Keratinocyte (primary cell): ENCODE measurements around the gene SRSF2. TPM values are rescaled to one million over a fixed set of nuclear protein-coding genes. Genes with fewer than 3 reads are reported as not detected.

Experiments used
- DNase-seq: peaks from one replicate; pipeline ENCODE4 v3.0.0-alpha.2; 2011; ENCODE audit warnings: low read depth, missing footprints, low spot score
- FAIRE-seq: peaks from 2 replicates; lab custom pipeline; 2011; peaks lifted over from hg19 to GRCh38; lab: Jason Lieb, UNC
- H2AFZ ChIP-seq: 2 replicates; pipeline ENCODE4 v1.6.0; 2012; ENCODE audit warnings: low read length, control low read depth, inconsistent platforms; ENCODE audit not compliant: control insufficient read depth
- H3K27ac ChIP-seq: 2 replicates; pipeline ENCODE4 v1.5.1; 2011; ENCODE audit warnings: low read length; ENCODE audit not compliant: control insufficient read depth, insufficient read depth
- H3K27me3 ChIP-seq: 3 replicates; pipeline ENCODE4 v1.6.0; 2011; ENCODE audit warnings: low read length; ENCODE audit not compliant: control insufficient read depth, insufficient read depth; ENCODE audit errors: extremely low read depth
- H3K36me3 ChIP-seq, 2 experiments: 2 replicates in 1 of 2; 3 replicates in 1 of 2; pipeline ENCODE4 v1.5.1; 2011; ENCODE audit warnings: low read length in 2 of 2, mild to moderate bottlenecking in 1 of 2; ENCODE audit not compliant: control insufficient read depth in 2 of 2, insufficient read depth in 2 of 2; ENCODE audit errors: extremely low read depth in 1 of 2
- H3K4me1 ChIP-seq: 3 replicates; pipeline ENCODE4 v1.5.1; 2011; ENCODE audit warnings: low read length; ENCODE audit not compliant: control insufficient read depth, insufficient read depth; ENCODE audit errors: extremely low read depth
- H3K4me2 ChIP-seq: 3 replicates; pipeline ENCODE4 v1.6.0; 2011; ENCODE audit warnings: low read depth, low read length; ENCODE audit not compliant: control insufficient read depth, insufficient read depth; ENCODE audit errors: extremely low read depth
- H3K4me3 ChIP-seq, 3 experiments: fragments of 200-600 bp in 1 of 3; sonication (generic) in 1 of 3; 2 replicates in 2 of 3; 3 replicates in 1 of 3; pipeline ENCODE4 v1.5.1; 2011 to 2016; ENCODE audit warnings: low read length in 3 of 3, mild to moderate bottlenecking in 3 of 3, control low read depth in 2 of 3, inconsistent platforms in 1 of 3, low read depth in 1 of 3, mixed read lengths in 1 of 3, mixed run types in 1 of 3, moderate library complexity in 1 of 3; ENCODE audit not compliant: control insufficient read depth in 2 of 3, insufficient read depth in 2 of 3; ENCODE audit errors: extremely low read depth in 1 of 3
- H3K79me2 ChIP-seq: 2 replicates; pipeline ENCODE4 v1.6.0; 2012; ENCODE audit warnings: low read length; ENCODE audit not compliant: control insufficient read depth, insufficient read depth
- H3K9ac ChIP-seq: 3 replicates; pipeline ENCODE4 v1.6.0; 2011; ENCODE audit warnings: low read length; ENCODE audit not compliant: control insufficient read depth, insufficient read depth; ENCODE audit errors: extremely low read depth
- H3K9me1 ChIP-seq: 3 replicates; pipeline ENCODE4 v1.6.0; 2011; ENCODE audit warnings: low read length; ENCODE audit not compliant: control insufficient read depth, insufficient read depth; ENCODE audit errors: extremely low read depth
- H3K9me3 ChIP-seq: 2 replicates; pipeline ENCODE4 v1.5.1; 2012; ENCODE audit warnings: low read depth, low read length; ENCODE audit not compliant: control insufficient read depth
- H4K20me1 ChIP-seq: 3 replicates; pipeline ENCODE4 v1.6.0; 2011; ENCODE audit warnings: low read length; ENCODE audit not compliant: control insufficient read depth, insufficient read depth; ENCODE audit errors: extremely low read depth
- EZH2 ChIP-seq: IDR thresholded peaks from one replicate; pipeline ENCODE4 v1.6.1; 2012; ENCODE audit warnings: inconsistent platforms, mild to moderate bottlenecking, low read length, moderate library complexity
- dilution Hi-C: fragments of 300-500 bp; cut with MboI; formaldehyde crosslinking; loops from one replicate; pipeline ENCODE4 v1.7.0; 2020; ENCODE audit warnings: low sequenced_read_pairs; ENCODE audit not compliant: extremely low pct_ligation_motif_present
- polyA plus RNA-seq, 5 experiments: library from polyadenylated mRNA; depleted of rRNA in 3 of 5; stranded (reverse) in 3 of 5; stranded (forward) in 1 of 5; unstranded in 1 of 5; fragments of >200 nt; gene quantifications; 1 replicate in 1 of 5; 2 replicates in 3 of 5; 3 replicates in 1 of 5; pipeline versions ENCODE4 v1.2.1 to v1.2.3, GENCODE V29; 2011 to 2012; ENCODE audit warnings: missing spikeins in 2 of 5, low read depth in 1 of 5, low replicate concordance in 1 of 5
- small RNA-seq, 3 experiments: library from RNA; depleted of rRNA; stranded (forward); fragments of <200 nt; gene quantifications; one replicate each; pipeline ENCODE3, GENCODE V24; 2012; ENCODE audit warnings: low read depth in 3 of 3, low replicate concordance in 1 of 3; ENCODE audit not compliant: insufficient read length in 3 of 3
- TF ChIP-seq, protein P1 (sequence below), 3 experiments: IDR thresholded peaks in 1 of 3; conservative IDR thresholded peaks in 1 of 3; optimal IDR thresholded peaks in 1 of 3; 2 replicates in 2 of 3; 3 replicates in 1 of 3; pipeline versions ENCODE3 to v1.5.1; 2011; ENCODE audit warnings: low read length in 3 of 3, mild to moderate bottlenecking in 3 of 3, moderate library complexity in 2 of 3, control low read depth in 1 of 3, inconsistent platforms in 1 of 3; ENCODE audit not compliant: insufficient read depth in 2 of 3; ENCODE audit errors: extremely low read depth in 1 of 3

SRSF2 gene
- polyA plus RNA-seq, 1 donor (not counting 4 experiments of a cell fraction or from before 2014, with no cell fraction given) = 249 TPM

DNA sequence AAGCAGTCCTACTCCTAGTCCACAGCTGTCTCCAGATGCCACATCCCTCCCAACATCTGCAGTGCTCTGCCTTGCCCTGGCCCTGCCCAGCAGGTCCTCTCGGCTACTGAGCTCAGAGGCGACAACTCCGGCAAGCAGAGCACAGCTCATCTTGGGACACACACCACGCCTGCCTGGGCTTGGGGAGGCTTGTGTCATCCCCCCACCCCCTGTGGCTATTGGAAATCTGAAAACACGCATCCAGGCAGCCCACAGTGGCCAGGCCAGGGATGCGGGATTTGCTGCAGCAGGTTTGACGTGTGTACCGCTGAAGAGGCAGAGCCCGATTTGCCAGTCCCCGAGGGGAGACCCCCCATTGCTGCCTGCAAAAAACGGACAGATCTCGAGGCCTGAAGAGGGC is 51.8 kb downstream of the SRSF2 start:
- DNase-seq (no peak), FAIRE-seq (no peak)
- no peak overlapping the region for H3K27ac ChIP-seq
- dilution Hi-C loops = no loop called here
- no peaks in the 10 kb centered on the region for H3K27me3 ChIP-seq
- H3K9ac ChIP-seq = no peak overlapping the region
- no peak overlapping the region for H3K4me3 ChIP-seq
- peaks cover 0 to 19% of the 10 kb centered on the region in 2 experiments for H3K36me3 ChIP-seq
- peaks cover 17% of the 10 kb centered on the region for H3K4me1 ChIP-seq
- H4K20me1 ChIP-seq = peaks cover 2% of the 10 kb centered on the region
- H3K9me1 ChIP-seq = peaks cover 2% of the 10 kb centered on the region
- TF ChIP-seq, protein P1, sequence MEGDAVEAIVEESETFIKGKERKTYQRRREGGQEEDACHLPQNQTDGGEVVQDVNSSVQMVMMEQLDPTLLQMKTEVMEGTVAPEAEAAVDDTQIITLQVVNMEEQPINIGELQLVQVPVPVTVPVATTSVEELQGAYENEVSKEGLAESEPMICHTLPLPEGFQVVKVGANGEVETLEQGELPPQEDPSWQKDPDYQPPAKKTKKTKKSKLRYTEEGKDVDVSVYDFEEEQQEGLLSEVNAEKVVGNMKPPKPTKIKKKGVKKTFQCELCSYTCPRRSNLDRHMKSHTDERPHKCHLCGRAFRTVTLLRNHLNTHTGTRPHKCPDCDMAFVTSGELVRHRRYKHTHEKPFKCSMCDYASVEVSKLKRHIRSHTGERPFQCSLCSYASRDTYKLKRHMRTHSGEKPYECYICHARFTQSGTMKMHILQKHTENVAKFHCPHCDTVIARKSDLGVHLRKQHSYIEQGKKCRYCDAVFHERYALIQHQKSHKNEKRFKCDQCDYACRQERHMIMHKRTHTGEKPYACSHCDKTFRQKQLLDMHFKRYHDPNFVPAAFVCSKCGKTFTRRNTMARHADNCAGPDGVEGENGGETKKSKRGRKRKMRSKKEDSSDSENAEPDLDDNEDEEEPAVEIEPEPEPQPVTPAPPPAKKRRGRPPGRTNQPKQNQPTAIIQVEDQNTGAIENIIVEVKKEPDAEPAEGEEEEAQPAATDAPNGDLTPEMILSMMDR (optimal IDR thresholded peaks at IDR 0.05 in 1 of 3, IDR thresholded peaks at IDR 0.05 in 1 of 3, conservative IDR thresholded peaks at IDR 0.05 in 1 of 3; ENCODE audit: extremely low read depth in 1 of 3, insufficient read depth in 2 of 3, low read length in 3 of 3) = no peak
- TF ChIP-seq EZH2 = no peak
- no peak overlapping the region for H2AFZ ChIP-seq
- H3K9me3 ChIP-seq = no peaks in the 10 kb centered on the region
- peaks cover 2% of the 10 kb centered on the region for H3K79me2 ChIP-seq
- H3K4me2 ChIP-seq = no peak overlapping the region

DNA sequence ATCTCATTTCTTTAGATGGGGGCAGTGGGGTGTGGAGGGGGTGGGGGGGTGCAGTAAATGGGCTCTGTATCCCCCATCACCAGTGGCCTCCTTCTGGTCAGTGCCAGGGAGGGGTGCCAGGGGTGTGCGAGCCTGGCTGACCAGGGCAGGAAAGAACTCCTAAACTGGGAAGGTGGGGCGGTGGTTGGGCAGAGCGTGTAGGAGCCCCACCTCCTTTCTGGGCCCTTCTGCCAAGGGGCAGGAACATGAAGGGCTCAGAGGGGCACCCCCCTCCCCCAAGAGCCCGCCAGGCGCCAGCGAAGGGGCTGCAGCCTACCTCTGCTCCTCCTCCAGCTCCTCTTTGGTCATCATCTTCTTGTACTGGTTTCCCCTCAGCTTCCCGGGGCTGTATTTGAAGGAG is 52.4 kb downstream of the SRSF2 start:
- dilution Hi-C loops = no loop called here
- no peak overlapping the region for H3K27ac ChIP-seq

More for the DNA sequence above, 52.4 kb downstream of the SRSF2 start:
- no peaks in the 10 kb centered on the region for H4K20me1 ChIP-seq
- FAIRE-seq = no peak
- no peaks in the 10 kb centered on the region for H3K27me3 ChIP-seq
- H3K4me3 ChIP-seq = no peak overlapping the region
- peaks cover 0 to 20% of the 10 kb centered on the region in 2 experiments for H3K36me3 ChIP-seq
- peaks cover 17% of the 10 kb centered on the region for H3K4me1 ChIP-seq
- H3K9ac ChIP-seq = no peak overlapping the region
- H3K79me2 ChIP-seq = no peaks in the 10 kb centered on the region
- no peaks in the 10 kb centered on the region for H3K9me3 ChIP-seq
- no peak overlapping the region for H2AFZ ChIP-seq
- TF ChIP-seq, protein P1 (optimal IDR thresholded peaks at IDR 0.05 in 1 of 3, IDR thresholded peaks at IDR 0.05 in 1 of 3, conservative IDR thresholded peaks at IDR 0.05 in 1 of 3; ENCODE audit: extremely low read depth in 1 of 3, insufficient read depth in 2 of 3, low read length in 3 of 3) = no peak
- TF ChIP-seq EZH2 = no peak
- no peak overlapping the region for H3K4me2 ChIP-seq
- no peak for DNase-seq
- peaks cover 2% of the 10 kb centered on the region for H3K9me1 ChIP-seq

Small RNA genes within 50 kb of the gene (small RNA-seq; reads per million reads assigned to genes)
- gene AC005837.3 (0 reads per million in 3 experiments), gene RF02271 (0 reads per million in 3 experiments), gene RNU6-97P (0 to 0.25 (median 0) reads per million in 3 experiments), gene RNY4P36 (0 to 0.33 (median 0) reads per million in 3 experiments)

Other genes starting within 250 kb of the SRSF2 start
- gene RHBDF2, start 235.9 kb downstream of the SRSF2 start, polyA plus RNA-seq = 14.9 to 22.6 TPM (median 20.6 TPM) in 3 replicates
- gene CYGB, start 199.6 kb downstream of the SRSF2 start, polyA plus RNA-seq = 10.3 to 26.1 TPM (median 15.3 TPM) in 3 replicates
- 0.65 to 1.7 TPM (median 1.2 TPM) in 3 replicates for gene PRCD, start 197.3 kb downstream of the SRSF2 start, polyA plus RNA-seq
- 38.7 to 63.2 TPM (median 45.8 TPM) in 3 replicates for gene ST6GALNAC2, start 151.5 kb downstream of the SRSF2 start, polyA plus RNA-seq
- gene ST6GALNAC1, start 93.6 kb downstream of the SRSF2 start, polyA plus RNA-seq = 0.28 to 0.84 TPM (median 0.46 TPM) in 3 replicates
- gene MXRA7, start 26.4 kb downstream of the SRSF2 start, polyA plus RNA-seq = 113 to 118 TPM (median 114 TPM) in 3 replicates
- gene JMJD6, start 10.7 kb downstream of the SRSF2 start, polyA plus RNA-seq = 11.0 to 14.6 TPM (median 12.0 TPM) in 3 replicates
- 32.3 to 48.3 TPM (median 37.6 TPM) in 3 replicates for gene METTL23, start 10.5 kb downstream of the SRSF2 start, polyA plus RNA-seq
- 14.6 to 17.6 TPM (median 15.2 TPM) in 3 replicates for gene MFSD11, start 788 bp upstream of the SRSF2 start, polyA plus RNA-seq
- gene MGAT5B, start 131.1 kb upstream of the SRSF2 start, polyA plus RNA-seq = 0.29 to 0.62 TPM (median 0.31 TPM) in 3 replicates